NCI-H748 (cell line): ENCODE measurements around the gene C1QC.

Experiments
- DNase-seq: peaks from one replicate; lab custom pipeline; 2025; ENCODE audit not compliant: unreplicated experiment; lab: John Stamatoyannopoulos, UW

The C1QC gene

DNA sequence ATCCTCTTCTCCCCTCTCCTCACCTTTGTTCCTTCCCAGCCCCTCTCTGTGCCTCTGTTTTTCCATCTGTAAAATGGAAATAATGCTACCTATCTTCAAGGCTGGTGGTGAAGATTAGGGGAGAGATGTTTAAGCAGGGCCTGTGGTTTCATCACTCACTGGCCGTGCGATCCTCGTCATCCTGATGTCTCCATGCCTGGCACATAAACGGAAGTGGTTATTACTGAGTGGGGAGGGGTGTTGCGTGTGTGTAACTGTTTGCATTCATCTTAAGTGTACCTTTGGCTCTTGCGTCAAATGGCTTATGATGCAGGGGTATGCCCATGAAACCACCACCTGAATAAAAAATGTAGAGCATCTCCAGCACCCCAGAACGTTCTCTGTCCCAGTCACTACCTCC is 24.2 kb upstream of the C1QC start:
- DNase-seq, result no peak

DNA sequence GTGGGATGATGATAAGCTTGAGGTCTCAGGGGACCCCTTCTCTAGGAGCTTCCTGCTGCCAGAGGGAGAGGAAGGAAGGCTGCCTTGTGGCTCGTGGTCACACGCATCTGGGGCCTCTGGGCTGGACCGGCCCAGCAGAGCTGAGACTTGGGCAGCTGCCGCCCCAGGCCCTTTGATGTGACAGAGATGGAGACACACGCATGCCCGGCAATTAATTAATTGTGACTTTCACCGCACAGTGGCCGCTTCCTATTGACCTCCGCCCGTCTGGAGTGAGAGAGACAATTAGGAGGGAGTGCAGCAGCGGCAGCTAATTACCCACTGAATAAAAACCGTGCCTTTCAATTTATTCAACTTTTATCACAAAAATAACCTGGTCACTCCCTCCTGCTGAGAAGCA is 23.6 kb upstream of the C1QC start:
- DNase-seq, result peak; percentile 33

DNA sequence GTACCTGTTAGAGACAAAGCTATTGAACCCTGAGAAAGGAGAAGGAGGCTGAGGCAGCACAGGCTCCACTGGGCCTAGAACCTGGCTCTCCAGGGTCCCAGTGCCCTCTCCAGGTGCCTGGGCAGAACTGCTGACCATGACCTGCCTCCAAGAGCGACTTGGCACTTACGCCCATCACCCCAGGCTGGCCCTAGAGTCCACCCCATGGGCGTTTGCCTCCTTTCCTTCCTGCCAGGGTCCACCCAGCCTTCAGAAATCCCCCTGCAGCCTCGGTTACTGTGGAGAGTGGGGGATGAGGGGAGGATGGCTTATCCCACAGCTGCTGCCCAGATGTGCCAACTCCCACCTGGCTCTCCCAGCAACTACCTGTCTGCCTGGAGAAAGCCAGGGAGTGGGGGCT is 21.7 kb upstream of the C1QC start:
- DNase-seq, result no peak

DNA sequence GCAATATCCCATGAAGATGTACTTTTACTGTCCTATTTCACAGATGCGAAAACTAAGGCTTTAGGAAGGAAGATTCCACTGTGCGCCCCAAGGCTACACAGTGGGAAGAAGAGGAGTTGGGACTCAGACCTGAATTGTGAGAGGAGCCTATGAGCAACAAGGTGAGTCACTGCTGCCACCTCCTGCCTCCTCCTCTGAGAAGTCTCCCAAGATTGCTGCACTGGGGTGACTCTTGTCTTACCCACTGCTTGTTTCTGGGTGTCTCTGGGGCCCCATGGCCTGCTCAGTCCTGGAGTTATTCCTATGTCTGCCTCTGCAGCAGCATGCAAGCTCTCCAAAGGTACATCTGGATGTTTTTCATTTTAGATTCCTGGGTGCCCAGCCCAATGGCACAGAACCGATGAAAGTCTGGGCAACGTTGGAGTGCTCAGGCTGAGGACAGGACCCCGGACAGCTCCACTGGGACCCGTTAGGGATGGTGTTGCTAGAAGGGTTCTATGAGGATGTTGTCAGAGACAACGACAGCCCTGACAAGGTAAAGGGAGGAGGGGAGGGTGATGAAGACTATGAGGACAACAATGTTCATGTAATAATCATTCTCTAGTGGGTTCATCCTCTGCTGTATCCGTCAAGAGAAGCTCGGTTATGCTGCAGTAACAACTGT is 18.0 kb upstream of the C1QC start:
- DNase-seq, result no peak

DNA sequence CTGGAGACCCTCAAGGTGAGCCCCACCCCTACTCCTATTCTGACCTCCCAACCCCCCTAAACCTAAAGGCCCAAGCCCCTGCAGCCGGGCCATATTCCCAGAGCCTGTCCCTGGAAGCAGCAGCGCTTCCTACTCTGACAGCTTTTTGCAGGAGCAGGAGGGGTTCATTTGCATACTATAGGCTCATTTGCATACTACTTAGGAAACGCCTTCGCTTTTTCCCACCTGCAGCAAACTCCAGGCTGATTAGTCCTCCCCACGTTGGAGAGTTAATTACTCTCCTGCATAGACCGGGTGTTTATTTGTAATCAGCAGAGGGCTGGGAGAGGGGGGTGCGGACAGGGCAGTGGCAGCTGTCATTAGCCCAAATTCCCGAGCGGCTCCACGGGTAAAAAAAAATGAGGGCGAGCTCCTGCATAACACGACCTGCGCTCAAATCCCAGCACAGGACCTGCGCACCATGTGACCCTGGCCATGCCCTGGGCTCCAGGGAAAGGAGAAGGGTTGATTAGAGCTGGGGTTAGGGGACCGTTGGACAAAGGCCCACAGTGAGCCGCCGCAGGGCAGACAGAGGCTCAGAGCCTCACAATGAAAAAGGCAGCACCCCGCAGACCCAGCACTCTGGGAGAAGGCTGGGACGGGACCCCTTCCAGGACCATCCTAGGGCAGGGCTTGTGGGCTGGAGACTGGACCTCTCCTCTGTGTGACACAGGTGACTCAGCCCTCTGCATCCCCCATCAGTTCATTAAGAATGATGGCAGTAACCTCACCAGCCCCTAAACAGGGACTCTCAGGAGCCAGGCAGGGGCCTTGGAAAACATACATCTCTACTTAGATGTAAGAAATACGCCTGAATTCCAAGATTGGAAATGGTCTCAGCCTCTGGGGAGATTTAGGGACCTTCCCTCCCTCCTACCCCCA is 16.9 kb upstream of the C1QC start:
- no peak for DNase-seq

DNA sequence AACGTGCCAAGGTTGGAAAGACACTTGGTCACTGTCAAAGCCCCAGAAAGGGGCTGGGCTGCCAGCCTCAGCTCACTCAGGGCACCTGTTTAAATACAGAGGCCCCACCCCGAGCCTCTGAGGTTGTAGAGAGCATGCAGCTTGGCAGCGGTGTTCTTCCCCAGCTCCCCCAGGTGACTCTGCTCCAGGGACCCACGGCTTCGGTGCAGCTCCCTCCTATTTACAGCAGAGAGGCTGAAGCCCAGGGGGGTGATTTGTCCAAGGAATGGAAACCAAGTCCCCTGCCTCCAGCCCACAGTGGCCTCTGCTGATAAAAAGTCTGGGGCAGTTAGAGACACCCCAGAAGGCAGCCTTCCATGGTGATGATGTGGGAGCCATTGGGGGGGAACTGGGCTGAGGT is 16.1 kb upstream of the C1QC start:
- peak; percentile 44 for DNase-seq

DNA sequence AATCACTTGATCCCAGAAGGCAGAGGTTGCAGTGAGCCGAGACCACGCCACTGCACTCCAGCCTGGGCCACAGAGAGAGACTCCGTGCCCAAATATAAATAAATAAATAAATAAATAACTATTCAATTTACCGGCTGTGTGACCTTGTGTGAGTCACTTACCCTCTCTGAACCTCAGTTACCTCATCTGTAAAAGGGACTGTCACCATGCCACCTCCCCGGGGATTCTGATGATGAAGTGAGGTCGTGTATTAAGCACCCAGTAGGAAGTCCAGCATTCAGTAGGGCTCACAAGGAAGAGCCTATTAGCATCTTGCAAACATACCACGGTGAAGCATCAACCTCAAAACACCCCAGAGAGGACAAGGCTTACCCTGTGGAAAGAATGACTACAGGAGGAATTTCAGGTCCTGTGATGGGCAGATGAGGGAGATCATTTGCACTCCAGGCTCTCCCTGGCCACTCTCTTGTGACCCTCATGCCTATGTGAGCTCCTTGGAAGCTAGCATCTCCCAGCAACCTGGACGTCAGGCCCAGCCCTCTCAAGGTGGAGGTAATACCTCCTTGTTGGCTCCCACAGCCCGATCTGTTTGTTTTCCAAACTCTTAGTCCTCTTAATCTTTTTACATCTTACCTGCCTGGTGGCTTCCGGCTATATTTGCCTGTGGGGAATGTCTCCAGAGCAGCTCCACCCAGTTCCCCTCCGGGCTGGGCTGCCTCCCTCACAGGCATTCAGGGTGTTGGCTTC is 14.6 kb upstream of the C1QC start:
- DNase-seq, result no peak

DNA sequence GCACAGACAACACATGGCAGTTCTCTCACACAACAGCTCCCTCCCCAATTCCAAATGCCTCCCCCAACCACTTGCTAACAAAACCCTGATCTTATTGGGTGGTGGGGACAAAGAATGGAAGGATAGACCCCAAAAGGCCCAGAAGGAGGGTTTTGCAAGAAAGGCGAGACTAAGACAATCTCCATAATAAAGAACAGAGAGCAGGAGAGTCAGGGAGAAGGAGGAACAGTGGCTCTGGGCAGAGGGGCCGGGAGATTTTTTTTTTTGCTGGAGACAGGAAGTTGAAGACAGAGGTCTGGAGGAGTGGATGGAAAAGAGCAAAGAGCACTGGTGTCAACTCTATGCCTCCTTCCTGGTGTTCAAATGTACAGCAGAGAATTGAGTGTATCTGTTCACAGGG is 13.5 kb upstream of the C1QC start:
- DNase-seq, result no peak

DNA sequence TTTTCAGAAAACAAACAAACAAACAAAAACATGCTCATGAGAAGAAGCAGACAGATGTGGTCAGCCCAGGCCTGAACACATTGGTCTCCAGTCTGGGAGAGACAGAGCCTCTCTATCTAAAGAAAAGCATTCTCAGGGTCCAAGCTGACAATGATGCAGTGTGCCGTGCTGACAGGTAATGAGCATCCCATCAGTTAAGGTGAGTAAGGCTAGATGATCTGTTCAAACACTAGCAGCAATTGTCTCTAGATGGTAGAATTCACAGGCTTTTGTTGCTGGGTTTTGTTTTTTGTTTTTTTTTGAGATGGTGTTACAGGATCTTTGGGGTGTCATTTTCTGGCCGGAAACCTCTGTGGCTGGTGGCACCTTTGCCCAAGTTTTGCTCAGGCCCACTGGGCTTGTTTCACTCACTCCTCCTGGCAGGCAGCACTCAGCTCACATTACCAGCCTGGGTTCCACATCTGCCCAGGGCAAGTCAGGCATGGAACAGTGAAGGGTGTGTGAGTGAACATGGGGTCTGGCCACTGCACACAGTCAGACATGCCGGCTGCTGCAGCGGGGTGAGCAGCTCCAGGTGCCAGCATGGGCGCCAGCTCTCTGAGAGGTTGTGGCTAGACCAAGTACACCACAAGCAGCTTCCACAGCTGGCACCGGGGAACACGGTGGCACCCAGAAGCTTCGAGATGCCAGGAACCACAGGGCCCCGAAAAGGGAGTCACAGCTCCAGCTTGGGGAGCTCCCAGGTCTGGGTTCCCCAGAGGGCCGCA is 9.6 kb upstream of the C1QC start:
- no peak for DNase-seq

DNA sequence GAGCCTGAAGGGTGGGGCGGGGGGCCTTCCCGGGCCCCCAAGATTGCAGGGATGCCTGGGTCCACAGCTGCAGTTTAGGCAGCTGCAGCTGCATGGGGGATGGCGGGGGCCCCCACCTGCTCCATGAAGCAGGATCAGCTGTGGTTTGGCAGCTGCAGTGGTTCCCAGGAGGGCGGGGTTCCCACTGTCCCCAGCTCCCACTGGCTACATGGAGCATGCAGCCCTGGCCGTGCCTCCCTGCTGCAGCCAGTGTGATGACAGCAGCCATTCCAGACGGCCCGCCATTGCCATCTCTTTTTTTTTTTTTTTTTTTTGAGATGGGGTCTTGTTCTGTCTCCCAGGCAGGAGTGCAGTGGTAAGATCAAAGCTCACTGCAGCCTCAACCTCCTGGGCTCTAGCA is 8.0 kb upstream of the C1QC start:
- peak; percentile 24 for DNase-seq

DNA sequence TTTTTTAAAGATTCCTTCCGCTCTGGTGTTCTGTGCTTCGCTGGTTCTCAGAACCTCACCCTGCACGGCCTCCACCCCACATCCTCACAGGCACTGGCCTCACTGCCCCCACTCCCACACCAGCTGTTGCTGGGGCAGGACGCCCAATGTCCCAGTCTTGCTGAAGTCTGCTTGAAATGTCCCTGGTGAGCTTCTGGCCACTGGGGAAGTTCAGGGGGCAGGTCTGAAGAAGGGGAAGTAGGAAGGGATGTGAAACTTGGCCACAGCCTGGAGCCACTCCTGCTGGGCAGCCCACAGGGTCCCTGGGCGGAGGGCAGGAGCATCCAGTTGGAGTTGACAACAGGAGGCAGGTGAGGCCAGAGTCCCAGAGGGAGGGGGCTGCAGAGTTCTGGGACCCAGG is 7.1 kb upstream of the C1QC start, which contains the start of gene C1QA:
C1QA (plus strand) TSS at position 276 of the 400 bp plus-strand sequence. CDS start 989 bp downstream, outside the sequence.
- DNase-seq, result no peak

DNA sequence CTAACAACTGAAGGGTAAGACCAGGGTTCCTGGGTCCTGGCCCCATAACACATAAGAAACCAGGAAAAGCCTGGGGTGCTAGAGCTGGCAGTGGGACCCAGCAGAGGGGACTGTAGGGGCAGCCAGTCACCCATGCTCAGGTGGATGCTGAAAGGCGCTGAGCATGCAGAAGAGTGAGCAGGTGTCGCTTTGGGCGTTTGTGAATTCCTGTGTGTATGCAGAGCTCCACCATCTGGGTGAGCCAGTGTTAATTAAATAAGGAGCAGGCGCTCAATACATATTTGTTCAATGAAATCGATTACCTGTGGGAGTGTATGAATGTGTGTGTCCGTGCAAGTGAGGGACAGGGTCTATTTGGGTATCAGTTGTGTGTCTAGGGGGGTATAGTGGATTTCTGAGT is 6.5 kb upstream of the C1QC start:
- peak; percentile 41 for DNase-seq

DNA sequence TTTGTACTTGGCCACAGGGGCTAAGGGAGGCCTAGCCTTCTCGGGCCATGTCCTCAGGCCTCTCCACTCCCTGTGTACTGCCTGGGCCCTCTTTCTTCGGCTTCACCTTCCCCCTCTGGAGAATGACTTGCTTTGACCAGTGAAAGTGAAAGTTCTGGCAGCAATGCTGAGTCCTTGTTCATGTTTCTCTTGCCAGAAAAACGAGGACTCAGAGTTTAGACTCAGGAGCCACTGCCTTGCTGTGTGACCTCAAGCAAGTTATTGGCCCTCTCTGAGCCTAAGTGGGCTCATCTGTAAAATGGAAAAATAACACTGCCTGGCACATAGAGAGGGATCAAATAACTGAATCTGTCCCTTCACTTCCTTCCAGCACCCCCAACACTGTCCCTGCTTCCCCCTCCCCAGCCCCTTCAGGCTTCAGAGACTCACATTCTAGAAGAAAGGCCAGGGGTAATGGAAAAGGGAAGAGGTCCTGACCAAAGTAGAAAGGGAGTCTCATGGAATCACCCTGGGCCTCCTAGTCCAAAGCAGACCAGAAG is 5.5 kb upstream of the C1QC start:
- no peak for DNase-seq

DNA sequence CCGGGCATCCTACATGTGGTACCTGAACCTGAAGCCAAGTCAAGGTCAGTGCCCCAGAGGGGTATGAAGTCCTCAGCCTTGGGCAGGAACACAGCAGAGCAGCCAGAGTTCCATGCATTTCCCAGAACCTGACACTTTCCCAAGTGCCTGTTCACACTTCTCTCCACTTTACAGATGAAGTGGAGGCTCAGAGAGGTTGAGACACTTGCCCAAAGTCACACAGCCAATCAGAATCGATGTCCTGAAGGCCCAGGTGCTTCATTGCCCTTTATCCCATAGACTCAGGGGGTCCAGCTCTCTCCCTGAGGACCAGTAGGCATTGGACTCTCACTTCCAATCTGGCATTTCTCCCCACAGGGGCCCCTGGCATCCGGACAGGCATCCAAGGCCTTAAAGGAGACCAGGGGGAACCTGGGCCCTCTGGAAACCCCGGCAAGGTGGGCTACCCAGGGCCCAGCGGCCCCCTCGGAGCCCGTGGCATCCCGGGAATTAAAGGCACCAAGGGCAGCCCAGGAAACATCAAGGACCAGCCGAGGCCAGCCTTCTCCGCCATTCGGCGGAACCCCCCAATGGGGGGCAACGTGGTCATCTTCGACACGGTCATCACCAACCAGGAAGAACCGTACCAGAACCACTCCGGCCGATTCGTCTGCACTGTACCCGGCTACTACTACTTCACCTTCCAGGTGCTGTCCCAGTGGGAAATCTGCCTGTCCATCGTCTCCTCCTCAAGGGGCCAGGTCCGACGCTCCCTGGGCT is 4.8 kb upstream of the C1QC start:
- no peak for DNase-seq

DNA sequence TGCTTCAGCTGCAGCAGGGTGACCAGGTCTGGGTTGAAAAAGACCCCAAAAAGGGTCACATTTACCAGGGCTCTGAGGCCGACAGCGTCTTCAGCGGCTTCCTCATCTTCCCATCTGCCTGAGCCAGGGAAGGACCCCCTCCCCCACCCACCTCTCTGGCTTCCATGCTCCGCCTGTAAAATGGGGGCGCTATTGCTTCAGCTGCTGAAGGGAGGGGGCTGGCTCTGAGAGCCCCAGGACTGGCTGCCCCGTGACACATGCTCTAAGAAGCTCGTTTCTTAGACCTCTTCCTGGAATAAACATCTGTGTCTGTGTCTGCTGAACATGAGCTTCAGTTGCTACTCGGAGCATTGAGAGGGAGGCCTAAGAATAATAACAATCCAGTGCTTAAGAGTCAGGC is 4.1 kb upstream of the C1QC start:
- DNase-seq, result no peak

DNA sequence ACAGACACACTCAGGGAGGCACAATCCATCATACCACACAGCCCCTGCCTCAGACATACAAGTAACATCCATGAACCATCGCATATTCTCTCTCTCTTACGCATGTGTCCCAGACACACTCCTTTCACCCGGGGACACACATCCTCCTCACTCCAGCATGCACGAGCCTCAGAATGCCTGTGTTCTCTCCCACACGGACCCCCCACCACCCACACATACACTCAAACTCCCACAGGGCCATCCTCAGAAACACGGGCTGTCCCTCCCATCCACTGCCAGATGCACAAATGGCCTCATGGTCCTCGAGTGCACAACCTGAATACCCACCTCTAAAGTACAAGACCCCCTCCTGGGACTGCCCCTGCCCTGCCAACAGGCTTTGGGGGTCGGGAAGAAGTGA is 2.2 kb upstream of the C1QC start:
- no peak for DNase-seq

DNA sequence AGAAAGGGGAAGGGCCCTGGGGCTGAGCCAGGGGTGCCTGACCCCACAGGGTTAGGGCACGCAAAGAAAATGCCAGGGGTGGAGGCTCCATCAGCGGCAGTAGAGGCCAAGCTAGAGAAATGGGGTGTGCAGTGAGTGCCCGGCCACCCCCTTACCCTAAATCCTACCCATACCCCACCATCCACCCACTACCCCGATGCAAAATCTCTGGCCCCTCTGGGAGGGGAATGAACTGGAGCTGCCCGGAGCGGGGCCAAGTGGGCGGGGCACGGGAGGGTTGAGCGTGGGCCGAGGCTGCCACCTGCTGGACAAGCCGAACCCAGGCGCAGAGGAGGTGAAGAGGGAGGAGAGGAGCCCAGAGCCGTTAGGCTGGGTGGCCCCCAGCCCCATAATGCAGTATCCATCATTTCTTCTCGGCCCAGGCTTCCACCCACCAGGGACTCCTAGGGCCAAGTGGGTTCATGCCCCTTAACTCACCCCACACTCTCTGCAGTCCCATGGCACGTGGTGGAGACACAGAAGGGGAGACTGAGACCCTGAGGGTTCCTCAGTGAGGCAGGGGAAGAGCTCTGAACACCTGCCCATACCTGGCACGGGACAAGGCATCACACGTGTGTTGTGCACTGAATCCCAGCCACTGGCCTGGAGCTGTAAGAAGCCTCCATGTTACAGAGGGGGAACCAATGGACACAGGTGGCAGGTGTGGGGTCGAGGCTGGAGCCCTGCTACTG is 1.4 kb upstream of the C1QC start:
- DNase-seq, result peak; percentile 42

DNA sequence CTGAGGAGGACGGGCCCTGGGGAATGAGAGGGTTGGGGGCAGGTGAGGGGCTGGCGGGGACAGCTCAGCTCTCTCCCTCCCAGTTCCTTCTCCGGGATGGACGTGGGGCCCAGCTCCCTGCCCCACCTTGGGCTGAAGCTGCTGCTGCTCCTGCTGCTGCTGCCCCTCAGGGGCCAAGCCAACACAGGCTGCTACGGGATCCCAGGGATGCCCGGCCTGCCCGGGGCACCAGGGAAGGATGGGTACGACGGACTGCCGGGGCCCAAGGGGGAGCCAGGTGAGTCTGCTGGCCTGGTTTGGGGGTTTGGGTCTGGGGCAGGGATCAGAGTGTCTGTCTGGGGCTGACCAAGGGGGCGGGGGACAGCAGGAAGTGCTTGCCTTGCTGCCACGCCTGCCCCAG is 495 bp downstream of the C1QC start:
- no peak for DNase-seq

DNA sequence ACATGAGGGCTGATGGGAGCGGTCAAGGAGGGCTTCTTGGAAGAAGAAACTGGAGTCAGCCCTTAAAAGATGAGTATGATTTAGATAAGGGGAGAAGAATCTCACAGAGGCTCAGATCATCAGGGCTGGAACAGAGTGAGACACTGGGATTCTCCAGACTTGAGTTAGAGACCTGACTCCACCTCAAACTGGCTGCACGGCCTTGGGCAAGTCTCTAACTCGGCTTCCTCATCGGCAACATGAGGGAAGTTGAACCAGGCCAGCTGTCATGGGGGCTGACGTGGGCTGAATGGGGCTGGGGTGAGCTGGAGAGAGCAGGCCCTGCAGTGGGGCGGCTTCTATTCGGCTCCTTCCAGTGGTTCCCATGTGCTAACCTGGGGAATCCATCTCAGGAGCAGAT is 2.5 kb downstream of the C1QC start:
- DNase-seq, result no peak
